Lower leg skin (tissue), 3 donors: ENCODE results near the gene REST.

Experiments used
- POLR2A ChIP-seq, 2 donors: fragments of 450-650 bp; IDR thresholded peaks; one replicate each; pipeline ENCODE4 v1.6.1; 2016 to 2017; ENCODE audit warnings: antibody characterized with exemption in 2 of 2, mild to moderate bottlenecking in 1 of 2, moderate library complexity in 1 of 2
- TF ChIP-seq, protein P1 (sequence below), 3 donors: fragments of 450-650 bp; IDR thresholded peaks; one replicate each; pipeline ENCODE4 v1.5.1; 2016; ENCODE audit warnings: antibody characterized with exemption in 3 of 3, mild to moderate bottlenecking in 3 of 3, moderate library complexity in 2 of 3

DNA sequence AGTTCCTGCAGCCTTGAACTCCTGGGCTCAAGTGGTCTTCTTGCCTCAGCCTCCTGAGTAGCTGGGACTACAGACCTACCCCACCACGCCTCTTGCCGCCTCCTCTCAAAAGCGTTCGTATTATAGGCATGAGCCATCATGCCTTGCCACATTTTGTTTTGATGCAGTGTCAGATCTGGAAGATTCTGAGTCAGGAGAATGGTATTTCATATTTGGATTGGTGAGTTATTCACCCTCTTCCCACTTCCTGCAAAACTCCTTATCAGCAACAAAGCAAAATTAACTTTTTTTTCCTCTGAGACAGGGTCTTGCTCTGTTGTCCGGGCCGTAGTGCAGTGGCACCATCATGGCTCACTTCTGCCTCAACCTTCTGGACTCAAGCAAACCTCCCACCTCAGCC lies 29.6 kb downstream of the REST start:
- TF ChIP-seq, protein P1, sequence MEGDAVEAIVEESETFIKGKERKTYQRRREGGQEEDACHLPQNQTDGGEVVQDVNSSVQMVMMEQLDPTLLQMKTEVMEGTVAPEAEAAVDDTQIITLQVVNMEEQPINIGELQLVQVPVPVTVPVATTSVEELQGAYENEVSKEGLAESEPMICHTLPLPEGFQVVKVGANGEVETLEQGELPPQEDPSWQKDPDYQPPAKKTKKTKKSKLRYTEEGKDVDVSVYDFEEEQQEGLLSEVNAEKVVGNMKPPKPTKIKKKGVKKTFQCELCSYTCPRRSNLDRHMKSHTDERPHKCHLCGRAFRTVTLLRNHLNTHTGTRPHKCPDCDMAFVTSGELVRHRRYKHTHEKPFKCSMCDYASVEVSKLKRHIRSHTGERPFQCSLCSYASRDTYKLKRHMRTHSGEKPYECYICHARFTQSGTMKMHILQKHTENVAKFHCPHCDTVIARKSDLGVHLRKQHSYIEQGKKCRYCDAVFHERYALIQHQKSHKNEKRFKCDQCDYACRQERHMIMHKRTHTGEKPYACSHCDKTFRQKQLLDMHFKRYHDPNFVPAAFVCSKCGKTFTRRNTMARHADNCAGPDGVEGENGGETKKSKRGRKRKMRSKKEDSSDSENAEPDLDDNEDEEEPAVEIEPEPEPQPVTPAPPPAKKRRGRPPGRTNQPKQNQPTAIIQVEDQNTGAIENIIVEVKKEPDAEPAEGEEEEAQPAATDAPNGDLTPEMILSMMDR (IDR thresholded peaks at IDR 0.05): no peak
- TF ChIP-seq POLR2A (IDR thresholded peaks at IDR 0.05): no peak
